Sigmoid colon (tissue), 4 donors: Measurements from ENCODE around the gene GALT.

ENCODE experiments used
- CTCF ChIP-seq, 4 experiments: fragments of 450-650 bp in 3 of 4; fragments of 200-600 bp in 1 of 4; IDR thresholded peaks; one replicate each; pipeline ENCODE4 v1.5.1; 2016 to 2019; ENCODE audit warnings: antibody characterized with exemption in 4 of 4, mild to moderate bottlenecking in 3 of 4, moderate library complexity in 2 of 4
- EP300 ChIP-seq, 4 donors: sonication (generic); formaldehyde crosslinking; IDR thresholded peaks; one replicate each; pipeline ENCODE4 v1.6.1; 2017; ENCODE audit warnings: antibody characterized with exemption in 4 of 4

GRCh38 chr9:34651321-34651720 lies 4.8 kb downstream of the GALT start:
- TF ChIP-seq CTCF (IDR thresholded peaks at IDR 0.05) (no peak), EP300 (IDR thresholded peaks at IDR 0.05) (no peak)
